ENCODE data around the gene SYNJ1.

DNA sequence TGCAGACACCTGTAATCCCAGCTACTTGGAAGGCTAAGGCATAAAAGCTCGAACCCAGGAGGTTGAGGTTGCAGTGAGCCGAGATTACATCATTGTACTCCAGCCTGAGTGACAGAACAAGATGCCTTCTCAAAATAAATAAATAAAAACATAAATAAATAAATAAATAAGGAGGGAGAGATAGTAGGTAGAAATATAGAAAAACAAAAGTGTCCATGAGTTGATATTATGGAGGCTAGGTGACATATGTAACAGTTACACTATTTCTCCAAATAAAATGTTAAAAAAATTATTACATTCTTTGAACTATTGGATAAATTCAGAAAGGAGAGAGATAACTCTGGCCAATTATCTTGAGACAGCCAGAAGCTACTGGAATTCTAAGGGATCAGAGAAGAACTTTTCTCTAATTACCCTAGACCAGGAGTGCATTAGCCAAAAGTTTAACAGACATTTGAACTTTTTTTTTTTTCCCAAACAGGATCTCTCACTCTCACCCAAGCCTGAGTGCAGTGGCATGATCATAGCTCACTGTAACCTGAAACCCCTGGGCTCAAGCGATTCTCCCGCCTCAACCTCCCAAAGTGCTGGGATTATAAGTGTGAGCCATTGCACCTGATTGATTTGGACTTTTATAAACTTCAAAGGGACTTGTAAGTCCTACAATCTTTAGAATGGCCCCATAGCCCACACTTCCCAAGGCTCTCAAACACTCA lies 17.6 kb downstream of the SYNJ1 start:
- TF ChIP-seq POLR2A (IDR thresholded peaks at IDR 0.05; ENCODE audit: low read depth, low read length) (no peak), RCOR1 (IDR thresholded peaks at IDR 0.05; ENCODE audit: insufficient replicate concordance, low read length) (no peak), CHD1 (IDR thresholded peaks at IDR 0.05; ENCODE audit: low read depth, low read length) (no peak), RAD21 (IDR thresholded peaks at IDR 0.05; ENCODE audit: low read length) (no peak), CEBPB (IDR thresholded peaks at IDR 0.05; ENCODE audit: low read depth, low read length) (no peak), MAZ (IDR thresholded peaks at IDR 0.05; ENCODE audit: borderline replicate concordance, low read depth, low read length) (no peak), BHLHE40 (IDR thresholded peaks at IDR 0.05; ENCODE audit: low read depth, low read length) (no peak), FOS (IDR thresholded peaks at IDR 0.05; ENCODE audit: low read depth, low read length) (no peak), MAFK (IDR thresholded peaks at IDR 0.05; ENCODE audit: low read depth, low read length) (no peak), RFX5 (IDR thresholded peaks at IDR 0.05; ENCODE audit: low read depth, low read length) (no peak)
- TF ChIP-seq, protein P1, sequence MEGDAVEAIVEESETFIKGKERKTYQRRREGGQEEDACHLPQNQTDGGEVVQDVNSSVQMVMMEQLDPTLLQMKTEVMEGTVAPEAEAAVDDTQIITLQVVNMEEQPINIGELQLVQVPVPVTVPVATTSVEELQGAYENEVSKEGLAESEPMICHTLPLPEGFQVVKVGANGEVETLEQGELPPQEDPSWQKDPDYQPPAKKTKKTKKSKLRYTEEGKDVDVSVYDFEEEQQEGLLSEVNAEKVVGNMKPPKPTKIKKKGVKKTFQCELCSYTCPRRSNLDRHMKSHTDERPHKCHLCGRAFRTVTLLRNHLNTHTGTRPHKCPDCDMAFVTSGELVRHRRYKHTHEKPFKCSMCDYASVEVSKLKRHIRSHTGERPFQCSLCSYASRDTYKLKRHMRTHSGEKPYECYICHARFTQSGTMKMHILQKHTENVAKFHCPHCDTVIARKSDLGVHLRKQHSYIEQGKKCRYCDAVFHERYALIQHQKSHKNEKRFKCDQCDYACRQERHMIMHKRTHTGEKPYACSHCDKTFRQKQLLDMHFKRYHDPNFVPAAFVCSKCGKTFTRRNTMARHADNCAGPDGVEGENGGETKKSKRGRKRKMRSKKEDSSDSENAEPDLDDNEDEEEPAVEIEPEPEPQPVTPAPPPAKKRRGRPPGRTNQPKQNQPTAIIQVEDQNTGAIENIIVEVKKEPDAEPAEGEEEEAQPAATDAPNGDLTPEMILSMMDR (conservative IDR thresholded peaks at IDR 0.05; ENCODE audit: low read depth, low read length): no peak
- TF ChIP-seq, protein P2, sequence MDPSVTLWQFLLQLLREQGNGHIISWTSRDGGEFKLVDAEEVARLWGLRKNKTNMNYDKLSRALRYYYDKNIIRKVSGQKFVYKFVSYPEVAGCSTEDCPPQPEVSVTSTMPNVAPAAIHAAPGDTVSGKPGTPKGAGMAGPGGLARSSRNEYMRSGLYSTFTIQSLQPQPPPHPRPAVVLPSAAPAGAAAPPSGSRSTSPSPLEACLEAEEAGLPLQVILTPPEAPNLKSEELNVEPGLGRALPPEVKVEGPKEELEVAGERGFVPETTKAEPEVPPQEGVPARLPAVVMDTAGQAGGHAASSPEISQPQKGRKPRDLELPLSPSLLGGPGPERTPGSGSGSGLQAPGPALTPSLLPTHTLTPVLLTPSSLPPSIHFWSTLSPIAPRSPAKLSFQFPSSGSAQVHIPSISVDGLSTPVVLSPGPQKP (IDR thresholded peaks at IDR 0.05; ENCODE audit: borderline replicate concordance, low read depth, low read length): no peak
- TF ChIP-seq, protein P3, sequence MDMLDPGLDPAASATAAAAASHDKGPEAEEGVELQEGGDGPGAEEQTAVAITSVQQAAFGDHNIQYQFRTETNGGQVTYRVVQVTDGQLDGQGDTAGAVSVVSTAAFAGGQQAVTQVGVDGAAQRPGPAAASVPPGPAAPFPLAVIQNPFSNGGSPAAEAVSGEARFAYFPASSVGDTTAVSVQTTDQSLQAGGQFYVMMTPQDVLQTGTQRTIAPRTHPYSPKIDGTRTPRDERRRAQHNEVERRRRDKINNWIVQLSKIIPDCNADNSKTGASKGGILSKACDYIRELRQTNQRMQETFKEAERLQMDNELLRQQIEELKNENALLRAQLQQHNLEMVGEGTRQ (IDR thresholded peaks at IDR 0.05; ENCODE audit: low read depth, low read length): no peak
